Measurements from ENCODE around the gene ELF5.

GRCh38 chr11:34490304-34490703, 23.3 kb downstream of the ELF5 start:
- TF ChIP-seq CTCF (IDR thresholded peaks at IDR 0.05; ENCODE audit: insufficient read depth, low read length, poor library complexity, severe bottlenecking): no peak
- no peak for TF ChIP-seq EZH2phosphoT487 (conservative IDR thresholded peaks at IDR 0.05; ENCODE audit: low read length)
